Ovary (tissue), 3 donors: ENCODE results near the gene ACSM6.

ENCODE experiments used
- EP300 ChIP-seq: sonication (generic); formaldehyde crosslinking; IDR thresholded peaks from one replicate; pipeline ENCODE4 v1.6.1; 2017; ENCODE audit warnings: antibody characterized with exemption
- POLR2A ChIP-seq: fragments of 450-650 bp; IDR thresholded peaks from one replicate; pipeline ENCODE4 v1.6.1; 2017; ENCODE audit warnings: antibody characterized with exemption, mild to moderate bottlenecking, moderate library complexity
- TF ChIP-seq, protein P1 (sequence below), 3 donors: fragments of 450-650 bp in 2 of 3; fragments of 200-600 bp in 1 of 3; IDR thresholded peaks; one replicate each; pipeline versions ENCODE4 v1.5.1 to v1.8.0; 2016 to 2022; ENCODE audit warnings: antibody characterized with exemption in 3 of 3, mild to moderate bottlenecking in 1 of 3
- donor health status: DM: no; HTN: no; CAD: no.

DNA sequence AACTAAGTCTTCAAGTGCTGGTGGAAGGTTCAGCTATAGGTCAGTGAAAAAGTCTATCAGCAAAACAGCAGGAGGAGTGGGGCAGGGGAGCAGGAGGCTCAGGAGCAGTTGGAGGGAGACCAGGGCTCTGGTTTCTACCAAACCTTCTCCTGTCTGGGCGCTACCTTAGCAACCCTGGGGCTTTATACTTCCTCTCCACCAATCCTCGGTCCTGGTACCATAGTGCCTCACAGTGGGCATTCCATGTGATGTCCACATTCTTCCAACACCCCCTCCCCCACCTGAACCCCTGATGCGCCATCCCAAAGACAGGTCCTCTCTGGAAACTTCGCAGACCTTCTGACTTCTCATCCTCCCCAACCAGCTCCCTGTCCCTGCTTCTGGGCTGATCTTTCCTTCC lies 25.3 kb upstream of the ACSM6 start:
- TF ChIP-seq, protein P1, sequence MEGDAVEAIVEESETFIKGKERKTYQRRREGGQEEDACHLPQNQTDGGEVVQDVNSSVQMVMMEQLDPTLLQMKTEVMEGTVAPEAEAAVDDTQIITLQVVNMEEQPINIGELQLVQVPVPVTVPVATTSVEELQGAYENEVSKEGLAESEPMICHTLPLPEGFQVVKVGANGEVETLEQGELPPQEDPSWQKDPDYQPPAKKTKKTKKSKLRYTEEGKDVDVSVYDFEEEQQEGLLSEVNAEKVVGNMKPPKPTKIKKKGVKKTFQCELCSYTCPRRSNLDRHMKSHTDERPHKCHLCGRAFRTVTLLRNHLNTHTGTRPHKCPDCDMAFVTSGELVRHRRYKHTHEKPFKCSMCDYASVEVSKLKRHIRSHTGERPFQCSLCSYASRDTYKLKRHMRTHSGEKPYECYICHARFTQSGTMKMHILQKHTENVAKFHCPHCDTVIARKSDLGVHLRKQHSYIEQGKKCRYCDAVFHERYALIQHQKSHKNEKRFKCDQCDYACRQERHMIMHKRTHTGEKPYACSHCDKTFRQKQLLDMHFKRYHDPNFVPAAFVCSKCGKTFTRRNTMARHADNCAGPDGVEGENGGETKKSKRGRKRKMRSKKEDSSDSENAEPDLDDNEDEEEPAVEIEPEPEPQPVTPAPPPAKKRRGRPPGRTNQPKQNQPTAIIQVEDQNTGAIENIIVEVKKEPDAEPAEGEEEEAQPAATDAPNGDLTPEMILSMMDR (IDR thresholded peaks at IDR 0.05) = no peak
- TF ChIP-seq POLR2A (no peak), EP300 (no peak)
